Bone marrow (tissue), 2 donors: Measurements from ENCODE around the gene EVI5.
A peak's percentile ranks its signal among the peaks of the same experiment; 100 is the strongest.
"Not testable (repeated sequence)": the region's sequence is repeated elsewhere in the genome, so short reads cannot be mapped to it uniquely, and the experiment has no call there.

Experiments
- DNase-seq, 2 donors: peaks; one replicate each; lab custom pipeline; 2025; lab: John Stamatoyannopoulos, UW

The EVI5 gene

GRCh38 chr1:92690212-92690906 is 94.5 kb downstream of the EVI5 start:
- DNase-seq: no peak

- DNase-seq: no peak
Measured at GRCh38 chr1:92679980-92680379, 104.9 kb downstream of the EVI5 start.

GRCh38 chr1:92663775-92664174 is 121.1 kb downstream of the EVI5 start:
- no peak for DNase-seq

GRCh38 chr1:92662048-92662447 is 122.9 kb downstream of the EVI5 start:
- DNase-seq: no peak

GRCh38 chr1:92657701-92658100 is 127.2 kb downstream of the EVI5 start:
- DNase-seq: no peak

- no peak for DNase-seq
Measured at GRCh38 chr1:92655197-92655801, 129.6 kb downstream of the EVI5 start.

GRCh38 chr1:92653605-92654381 is 131.1 kb downstream of the EVI5 start:
- no peak for DNase-seq

GRCh38 chr1:92640686-92641085 is 144.2 kb downstream of the EVI5 start:
- DNase-seq: not testable (repeated sequence)

- DNase-seq: no peak
Measured at GRCh38 chr1:92638498-92638897, 146.4 kb downstream of the EVI5 start.

GRCh38 chr1:92635203-92635602 is 149.7 kb downstream of the EVI5 start:
- DNase-seq: not testable (repeated sequence)

- no peak for DNase-seq
Measured at GRCh38 chr1:92623187-92623778, 161.6 kb downstream of the EVI5 start.

- no peak for DNase-seq
Measured at GRCh38 chr1:92619466-92620189, 165.3 kb downstream of the EVI5 start.

GRCh38 chr1:92601044-92601443 is 183.9 kb downstream of the EVI5 start:
- DNase-seq: no peak

- DNase-seq: peak in 1 of 2 donors; percentile 47
Measured at GRCh38 chr1:92599184-92599583, 185.7 kb downstream of the EVI5 start.

- DNase-seq: not testable (repeated sequence)
Measured at GRCh38 chr1:92589361-92589760, 195.5 kb downstream of the EVI5 start.

GRCh38 chr1:92587445-92587844 is 197.5 kb downstream of the EVI5 start:
- DNase-seq: no peak

- no peak for DNase-seq
Measured at GRCh38 chr1:92585831-92586230, 199.1 kb downstream of the EVI5 start.

- not testable (repeated sequence) for DNase-seq
Measured at GRCh38 chr1:92584810-92585209, 200.1 kb downstream of the EVI5 start.

- peak in 1 of 2 donors; percentile 41 for DNase-seq
Measured at GRCh38 chr1:92583821-92584760, 200.8 kb downstream of the EVI5 start.

- DNase-seq: no peak
Measured at GRCh38 chr1:92577261-92577895, 207.5 kb downstream of the EVI5 start.
